ENCODE measurements around the gene CCDC50.

DNA sequence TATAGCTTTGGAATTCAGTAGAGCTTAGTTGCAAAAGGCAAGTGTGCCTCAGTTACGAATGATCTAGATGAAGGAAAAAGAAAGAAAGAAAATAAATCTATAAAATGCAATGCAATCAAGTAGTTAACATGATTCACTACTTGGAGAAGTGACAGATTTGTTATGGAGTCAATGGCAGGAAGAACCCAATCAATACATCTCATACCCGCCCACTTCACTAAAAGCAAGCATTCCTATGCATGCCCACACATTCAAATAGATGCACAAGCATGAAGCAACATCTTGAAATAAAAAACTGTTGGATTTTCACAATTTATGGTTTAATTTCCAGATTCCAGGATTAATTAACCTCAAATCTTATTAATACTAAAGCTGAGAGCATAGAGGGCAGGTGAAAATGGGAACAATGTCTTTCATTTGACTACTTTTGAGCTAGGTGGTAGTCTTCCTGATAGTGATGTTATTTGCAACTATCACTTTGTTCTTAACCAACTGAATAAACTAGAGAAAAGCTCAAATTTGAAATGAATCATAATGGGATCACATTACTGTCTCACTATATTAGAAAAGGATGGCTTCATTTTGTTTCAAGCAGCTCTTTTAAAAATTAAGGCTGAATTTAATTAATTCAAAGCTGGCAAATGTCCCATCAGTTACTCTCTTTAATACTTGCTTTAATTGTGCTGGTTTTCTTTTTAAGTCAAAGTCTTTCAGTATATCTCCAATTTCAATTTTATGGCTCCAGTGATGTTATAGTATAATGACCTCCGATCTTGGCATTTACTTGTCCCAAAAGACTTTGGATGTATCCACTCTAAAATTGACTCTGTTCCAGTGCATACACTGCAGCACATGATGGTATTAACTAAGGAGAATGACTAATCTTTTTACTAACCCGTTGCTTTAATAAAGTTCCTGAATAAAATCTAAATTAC is 46.7 kb upstream of the CCDC50 start:
- TF ChIP-seq POLR2A (IDR thresholded peaks at IDR 0.05) = no peak
- no peak for TF ChIP-seq EP300 (IDR thresholded peaks at IDR 0.05)
- TF ChIP-seq, protein P1, sequence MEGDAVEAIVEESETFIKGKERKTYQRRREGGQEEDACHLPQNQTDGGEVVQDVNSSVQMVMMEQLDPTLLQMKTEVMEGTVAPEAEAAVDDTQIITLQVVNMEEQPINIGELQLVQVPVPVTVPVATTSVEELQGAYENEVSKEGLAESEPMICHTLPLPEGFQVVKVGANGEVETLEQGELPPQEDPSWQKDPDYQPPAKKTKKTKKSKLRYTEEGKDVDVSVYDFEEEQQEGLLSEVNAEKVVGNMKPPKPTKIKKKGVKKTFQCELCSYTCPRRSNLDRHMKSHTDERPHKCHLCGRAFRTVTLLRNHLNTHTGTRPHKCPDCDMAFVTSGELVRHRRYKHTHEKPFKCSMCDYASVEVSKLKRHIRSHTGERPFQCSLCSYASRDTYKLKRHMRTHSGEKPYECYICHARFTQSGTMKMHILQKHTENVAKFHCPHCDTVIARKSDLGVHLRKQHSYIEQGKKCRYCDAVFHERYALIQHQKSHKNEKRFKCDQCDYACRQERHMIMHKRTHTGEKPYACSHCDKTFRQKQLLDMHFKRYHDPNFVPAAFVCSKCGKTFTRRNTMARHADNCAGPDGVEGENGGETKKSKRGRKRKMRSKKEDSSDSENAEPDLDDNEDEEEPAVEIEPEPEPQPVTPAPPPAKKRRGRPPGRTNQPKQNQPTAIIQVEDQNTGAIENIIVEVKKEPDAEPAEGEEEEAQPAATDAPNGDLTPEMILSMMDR (IDR thresholded peaks at IDR 0.05) = no peak
- no peak for TF ChIP-seq POLR2AphosphoS5 (IDR thresholded peaks at IDR 0.05)
